HepG2 (cell line): ENCODE results near the gene ING1. TPM values are rescaled to one million over a fixed set of nuclear protein-coding genes. Genes with fewer than 3 reads are reported as not detected.

Experiments used
- ARID2 ChIP-seq: sonication (generic); formaldehyde crosslinking; IDR thresholded peaks from 2 replicates; pipeline ENCODE4 v1.8.1; 2022; ENCODE audit warnings: mild to moderate bottlenecking, missing genetic modification reagents, borderline replicate concordance
- HNRNPK ChIP-seq: fragments of 200-400 bp; formaldehyde crosslinking; IDR thresholded peaks from 2 replicates; pipeline ENCODE4 v1.6.1; 2018; ENCODE audit warnings: low read length, low read depth, moderate library complexity, mild to moderate bottlenecking; ENCODE audit not compliant: poor library complexity, severe bottlenecking
- HNRNPLL ChIP-seq: fragments of 200-400 bp; formaldehyde crosslinking; IDR thresholded peaks from 2 replicates; pipeline ENCODE4 v1.6.1; 2017; ENCODE audit warnings: mild to moderate bottlenecking, low read depth, low read length; ENCODE audit not compliant: poor library complexity, severe bottlenecking
- JUNB ChIP-seq: sonication (generic); formaldehyde crosslinking; IDR thresholded peaks from 2 replicates; pipeline ENCODE4 v1.8.0; 2022; ENCODE audit warnings: missing genetic modification reagents, mild to moderate bottlenecking, borderline replicate concordance
- MEF2D ChIP-seq: sonication (generic); formaldehyde crosslinking; IDR thresholded peaks from 2 replicates; pipeline ENCODE4 v1.5.1; 2020; ENCODE audit warnings: mild to moderate bottlenecking, missing genetic modification reagents
- MEIS2 ChIP-seq: sonication (generic); formaldehyde crosslinking; IDR thresholded peaks from 2 replicates; pipeline ENCODE4 v1.9.0; 2021; ENCODE audit warnings: mild to moderate bottlenecking, missing genetic modification reagents
- MLLT10 ChIP-seq: sonication (generic); formaldehyde crosslinking; IDR thresholded peaks from 2 replicates; pipeline ENCODE4 v1.4.0; 2020; ENCODE audit warnings: missing genetic modification reagents
- PAX8 ChIP-seq: sonication (generic); formaldehyde crosslinking; IDR thresholded peaks from 2 replicates; pipeline ENCODE4 v1.8.0; 2022; ENCODE audit warnings: mild to moderate bottlenecking, missing genetic modification reagents, borderline replicate concordance
- RAD51 ChIP-seq: fragments of 450-650 bp; IDR thresholded peaks from 2 replicates; pipeline ENCODE4 v1.6.1; 2016; ENCODE audit warnings: borderline replicate concordance
- RXRA ChIP-seq: sonication (generic); formaldehyde crosslinking; IDR thresholded peaks from 2 replicates; pipeline ENCODE4 v1.5.1; 2020; ENCODE audit warnings: missing genetic modification reagents
- ZNF180 ChIP-seq: sonication (generic); formaldehyde crosslinking; IDR thresholded peaks from 2 replicates; pipeline ENCODE4 v1.4.0; 2020; ENCODE audit warnings: low read depth, missing genetic modification reagents, borderline replicate concordance
- ZNF224 ChIP-seq: sonication (generic); formaldehyde crosslinking; IDR thresholded peaks from 2 replicates; pipeline ENCODE4 v1.5.0; 2020; ENCODE audit warnings: mild to moderate bottlenecking, missing genetic modification reagents
- ZNF3 ChIP-seq: IDR thresholded peaks from 2 replicates; pipeline ENCODE4 v1.7.0; 2017; ENCODE audit warnings: inconsistent platforms
- ZNF510 ChIP-seq: sonication (generic); formaldehyde crosslinking; IDR thresholded peaks from 2 replicates; pipeline ENCODE4 v1.4.0; 2020; ENCODE audit warnings: low read depth, mild to moderate bottlenecking, missing genetic modification reagents
- polyA plus RNA-seq, 8 experiments: library from polyadenylated mRNA; depleted of rRNA in 3 of 8; stranded (reverse) in 7 of 8; unstranded in 1 of 8; fragments of >200 nt; fragmentation: Illumina TruSeq in 4 of 8; extraction: Trizol in 4 of 8; gene quantifications; 2 replicates each; pipeline versions ENCODE4 v1.2.1 to v1.2.3, GENCODE V29; 2011 to 2016; ENCODE audit warnings: low read depth in 4 of 8, missing spikeins in 1 of 8, mixed read lengths in 1 of 8; ENCODE audit not compliant: insufficient read depth in 1 of 8
- total RNA-seq, 5 experiments: library from RNA; depleted of rRNA; stranded (reverse); fragments of >200 nt; fragmentation: Illumina TruSeq; extraction: Trizol; gene quantifications; 2 replicates each; pipeline ENCODE4 v1.2.3, GENCODE V29; 2016; ENCODE audit warnings: low read depth in 1 of 5
- TF ChIP-seq, protein P1 (sequence below): sonication (generic); formaldehyde crosslinking; IDR thresholded peaks from 2 replicates; pipeline ENCODE4 v1.5.0; 2020; ENCODE audit warnings: missing genetic modification reagents, mild to moderate bottlenecking, borderline replicate concordance
- TF ChIP-seq, protein P2 (sequence below): sonication (generic); formaldehyde crosslinking; IDR thresholded peaks from 2 replicates; pipeline ENCODE4 v1.4.0; 2020; ENCODE audit warnings: missing genetic modification reagents, borderline replicate concordance
- TF ChIP-seq, protein P3 (sequence below): sonication (generic); formaldehyde crosslinking; IDR thresholded peaks from 2 replicates; pipeline ENCODE4 v1.5.1; 2020; ENCODE audit warnings: missing genetic modification reagents, mild to moderate bottlenecking, borderline replicate concordance
- TF ChIP-seq, protein P4 (sequence below): sonication (generic); formaldehyde crosslinking; IDR thresholded peaks from 2 replicates; pipeline ENCODE4 v1.4.0; 2020; ENCODE audit warnings: mild to moderate bottlenecking, missing genetic modification reagents, borderline replicate concordance

Gene ING1
- total and polyA plus RNA-seq, 2 of the 13 experiments (the other 11 are each of a cell fraction or from before 2014, with no cell fraction given), result 8.1 to 16.1 TPM

DNA sequence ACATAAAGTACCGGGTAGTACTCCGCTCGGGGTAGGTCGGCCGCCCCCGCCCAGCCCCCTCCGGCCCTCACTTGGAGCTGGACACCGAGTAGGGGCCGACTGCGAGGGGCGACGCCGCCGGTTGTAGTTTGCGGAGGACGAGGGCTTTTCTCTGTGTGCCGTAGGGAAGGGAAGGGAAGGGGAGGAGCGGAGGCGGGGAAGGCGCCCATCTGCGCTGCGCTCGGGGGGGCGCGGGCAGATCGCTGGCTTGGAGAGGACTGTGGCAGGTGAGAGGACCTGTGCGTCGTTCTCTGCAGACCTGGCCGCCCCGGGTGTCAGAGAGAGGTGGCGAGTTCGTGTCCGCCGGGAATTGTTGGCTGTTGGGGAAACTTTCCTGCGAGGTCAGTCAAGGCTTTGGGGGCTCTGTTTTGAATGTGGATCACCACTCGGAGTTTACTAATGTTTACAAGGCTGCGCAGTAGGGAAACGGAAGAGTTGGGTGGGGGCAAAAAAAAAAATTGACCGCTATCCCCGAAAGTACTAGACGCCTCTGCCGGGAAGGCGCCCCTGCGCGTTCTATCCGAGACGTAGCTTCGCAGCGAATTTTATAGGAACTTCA lies 1.4 kb downstream of the ING1 start (continued):
- TF ChIP-seq, protein P1, sequence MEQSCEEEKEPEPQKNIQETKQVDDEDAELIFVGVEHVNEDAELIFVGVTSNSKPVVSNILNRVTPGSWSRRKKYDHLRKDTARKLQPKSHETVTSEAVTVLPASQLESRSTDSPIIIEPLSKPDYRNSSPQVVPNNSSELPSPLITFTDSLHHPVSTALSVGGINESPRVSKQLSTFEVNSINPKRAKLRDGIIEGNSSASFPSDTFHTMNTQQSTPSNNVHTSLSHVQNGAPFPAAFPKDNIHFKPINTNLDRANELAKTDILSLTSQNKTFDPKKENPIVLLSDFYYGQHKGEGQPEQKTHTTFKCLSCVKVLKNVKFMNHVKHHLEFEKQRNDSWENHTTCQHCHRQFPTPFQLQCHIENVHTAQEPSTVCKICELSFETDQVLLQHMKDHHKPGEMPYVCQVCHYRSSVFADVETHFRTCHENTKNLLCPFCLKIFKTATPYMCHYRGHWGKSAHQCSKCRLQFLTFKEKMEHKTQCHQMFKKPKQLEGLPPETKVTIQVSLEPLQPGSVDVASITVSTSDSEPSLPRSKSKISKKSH, result no peak
- TF ChIP-seq ZNF510 (no peak), ZNF3 (CRISPR knock-in tag) (no peak), MLLT10 (CRISPR knock-in tag) (no peak), HNRNPLL (no peak), RXRA (CRISPR knock-in tag) (0 out of 2 replicates have a peak, but pooled peaks have one; percentile 16), RAD51 (no peak), ARID2 (CRISPR knock-in tag) (no peak; the same call in 1 of the 2 replicates), ZNF224 (CRISPR knock-in tag) (no peak; the same call in 1 of the 2 replicates), JUNB (CRISPR knock-in tag) (no peak; the same call in 1 of the 2 replicates), ZNF180 (no peak), MEIS2 (CRISPR knock-in tag) (no peak), MEF2D (CRISPR knock-in tag) (no peak), PAX8 (no peak), HNRNPK (no peak)
- TF ChIP-seq, protein P2, sequence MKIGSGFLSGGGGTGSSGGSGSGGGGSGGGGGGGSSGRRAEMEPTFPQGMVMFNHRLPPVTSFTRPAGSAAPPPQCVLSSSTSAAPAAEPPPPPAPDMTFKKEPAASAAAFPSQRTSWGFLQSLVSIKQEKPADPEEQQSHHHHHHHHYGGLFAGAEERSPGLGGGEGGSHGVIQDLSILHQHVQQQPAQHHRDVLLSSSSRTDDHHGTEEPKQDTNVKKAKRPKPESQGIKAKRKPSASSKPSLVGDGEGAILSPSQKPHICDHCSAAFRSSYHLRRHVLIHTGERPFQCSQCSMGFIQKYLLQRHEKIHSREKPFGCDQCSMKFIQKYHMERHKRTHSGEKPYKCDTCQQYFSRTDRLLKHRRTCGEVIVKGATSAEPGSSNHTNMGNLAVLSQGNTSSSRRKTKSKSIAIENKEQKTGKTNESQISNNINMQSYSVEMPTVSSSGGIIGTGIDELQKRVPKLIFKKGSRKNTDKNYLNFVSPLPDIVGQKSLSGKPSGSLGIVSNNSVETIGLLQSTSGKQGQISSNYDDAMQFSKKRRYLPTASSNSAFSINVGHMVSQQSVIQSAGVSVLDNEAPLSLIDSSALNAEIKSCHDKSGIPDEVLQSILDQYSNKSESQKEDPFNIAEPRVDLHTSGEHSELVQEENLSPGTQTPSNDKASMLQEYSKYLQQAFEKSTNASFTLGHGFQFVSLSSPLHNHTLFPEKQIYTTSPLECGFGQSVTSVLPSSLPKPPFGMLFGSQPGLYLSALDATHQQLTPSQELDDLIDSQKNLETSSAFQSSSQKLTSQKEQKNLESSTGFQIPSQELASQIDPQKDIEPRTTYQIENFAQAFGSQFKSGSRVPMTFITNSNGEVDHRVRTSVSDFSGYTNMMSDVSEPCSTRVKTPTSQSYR (CRISPR knock-in tag), result no peak
- TF ChIP-seq, protein P3, sequence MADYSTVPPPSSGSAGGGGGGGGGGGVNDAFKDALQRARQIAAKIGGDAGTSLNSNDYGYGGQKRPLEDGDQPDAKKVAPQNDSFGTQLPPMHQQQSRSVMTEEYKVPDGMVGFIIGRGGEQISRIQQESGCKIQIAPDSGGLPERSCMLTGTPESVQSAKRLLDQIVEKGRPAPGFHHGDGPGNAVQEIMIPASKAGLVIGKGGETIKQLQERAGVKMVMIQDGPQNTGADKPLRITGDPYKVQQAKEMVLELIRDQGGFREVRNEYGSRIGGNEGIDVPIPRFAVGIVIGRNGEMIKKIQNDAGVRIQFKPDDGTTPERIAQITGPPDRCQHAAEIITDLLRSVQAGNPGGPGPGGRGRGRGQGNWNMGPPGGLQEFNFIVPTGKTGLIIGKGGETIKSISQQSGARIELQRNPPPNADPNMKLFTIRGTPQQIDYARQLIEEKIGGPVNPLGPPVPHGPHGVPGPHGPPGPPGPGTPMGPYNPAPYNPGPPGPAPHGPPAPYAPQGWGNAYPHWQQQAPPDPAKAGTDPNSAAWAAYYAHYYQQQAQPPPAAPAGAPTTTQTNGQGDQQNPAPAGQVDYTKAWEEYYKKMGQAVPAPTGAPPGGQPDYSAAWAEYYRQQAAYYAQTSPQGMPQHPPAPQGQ (CRISPR knock-in tag), result 0 out of 2 replicates have a peak, but pooled peaks have one; percentile 33
- TF ChIP-seq, protein P4, sequence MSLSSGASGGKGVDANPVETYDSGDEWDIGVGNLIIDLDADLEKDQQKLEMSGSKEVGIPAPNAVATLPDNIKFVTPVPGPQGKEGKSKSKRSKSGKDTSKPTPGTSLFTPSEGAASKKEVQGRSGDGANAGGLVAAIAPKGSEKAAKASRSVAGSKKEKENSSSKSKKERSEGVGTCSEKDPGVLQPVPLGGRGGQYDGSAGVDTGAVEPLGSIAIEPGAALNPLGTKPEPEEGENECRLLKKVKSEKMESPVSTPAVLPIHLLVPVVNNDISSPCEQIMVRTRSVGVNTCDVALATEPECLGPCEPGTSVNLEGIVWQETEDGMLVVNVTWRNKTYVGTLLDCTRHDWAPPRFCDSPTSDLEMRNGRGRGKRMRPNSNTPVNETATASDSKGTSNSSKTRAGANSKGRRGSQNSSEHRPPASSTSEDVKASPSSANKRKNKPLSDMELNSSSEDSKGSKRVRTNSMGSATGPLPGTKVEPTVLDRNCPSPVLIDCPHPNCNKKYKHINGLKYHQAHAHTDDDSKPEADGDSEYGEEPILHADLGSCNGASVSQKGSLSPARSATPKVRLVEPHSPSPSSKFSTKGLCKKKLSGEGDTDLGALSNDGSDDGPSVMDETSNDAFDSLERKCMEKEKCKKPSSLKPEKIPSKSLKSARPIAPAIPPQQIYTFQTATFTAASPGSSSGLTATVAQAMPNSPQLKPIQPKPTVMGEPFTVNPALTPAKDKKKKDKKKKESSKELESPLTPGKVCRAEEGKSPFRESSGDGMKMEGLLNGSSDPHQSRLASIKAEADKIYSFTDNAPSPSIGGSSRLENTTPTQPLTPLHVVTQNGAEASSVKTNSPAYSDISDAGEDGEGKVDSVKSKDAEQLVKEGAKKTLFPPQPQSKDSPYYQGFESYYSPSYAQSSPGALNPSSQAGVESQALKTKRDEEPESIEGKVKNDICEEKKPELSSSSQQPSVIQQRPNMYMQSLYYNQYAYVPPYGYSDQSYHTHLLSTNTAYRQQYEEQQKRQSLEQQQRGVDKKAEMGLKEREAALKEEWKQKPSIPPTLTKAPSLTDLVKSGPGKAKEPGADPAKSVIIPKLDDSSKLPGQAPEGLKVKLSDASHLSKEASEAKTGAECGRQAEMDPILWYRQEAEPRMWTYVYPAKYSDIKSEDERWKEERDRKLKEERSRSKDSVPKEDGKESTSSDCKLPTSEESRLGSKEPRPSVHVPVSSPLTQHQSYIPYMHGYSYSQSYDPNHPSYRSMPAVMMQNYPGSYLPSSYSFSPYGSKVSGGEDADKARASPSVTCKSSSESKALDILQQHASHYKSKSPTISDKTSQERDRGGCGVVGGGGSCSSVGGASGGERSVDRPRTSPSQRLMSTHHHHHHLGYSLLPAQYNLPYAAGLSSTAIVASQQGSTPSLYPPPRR, result no peak
